Hepatocyte (in vitro differentiated cells): ENCODE data around the gene COL28A1. TPM values are rescaled to one million over a fixed set of nuclear protein-coding genes. Genes with fewer than 3 reads are reported as not detected.
A peak's percentile ranks its signal among the peaks of the same experiment; 100 is the strongest.

Experiments
- DNase-seq: peaks from one replicate; pipeline ENCODE4 v3.0.0-alpha.2; 2016; ENCODE audit warnings: low spot score
- H2AFZ ChIP-seq: fragments of 200-600 bp; sonication (generic); 2 replicates; pipeline ENCODE4 v1.6.0; 2016; ENCODE audit warnings: antibody characterized with exemption, mild to moderate bottlenecking
- H3K27ac ChIP-seq: fragments of 200-600 bp; sonication (generic); 2 replicates; pipeline ENCODE4 v1.5.1; 2016; ENCODE audit warnings: mild to moderate bottlenecking
- H3K27me3 ChIP-seq: fragments of 200-600 bp; sonication (generic); 2 replicates; pipeline ENCODE4 v1.6.1; 2016
- H3K36me3 ChIP-seq: fragments of 200-600 bp; sonication (generic); replicated peaks from 2 replicates; pipeline ENCODE4 v1.5.1; 2016; ENCODE audit warnings: low read depth; ENCODE audit not compliant: insufficient read depth
- H3K4me1 ChIP-seq: fragments of 200-600 bp; sonication (generic); 2 replicates; pipeline ENCODE4 v1.5.1; 2016; ENCODE audit warnings: mild to moderate bottlenecking, moderate library complexity; ENCODE audit not compliant: insufficient read depth
- H3K4me2 ChIP-seq: fragments of 200-600 bp; sonication (generic); 2 replicates; pipeline ENCODE4 v1.6.0; 2016
- H3K4me3 ChIP-seq: fragments of 200-600 bp; sonication (generic); 2 replicates; pipeline ENCODE4 v1.5.1; 2016; ENCODE audit warnings: mild to moderate bottlenecking
- H3K79me2 ChIP-seq: fragments of 200-600 bp; sonication (generic); 2 replicates; pipeline ENCODE4 v1.6.0; 2017; ENCODE audit warnings: mild to moderate bottlenecking
- H3K9me2 ChIP-seq: fragments of 200-600 bp; sonication (generic); replicated peaks from 2 replicates; pipeline ENCODE4 v1.6.0; 2017; ENCODE audit warnings: mild to moderate bottlenecking; ENCODE audit not compliant: insufficient read depth
- H3K9me3 ChIP-seq: fragments of 200-600 bp; sonication (generic); 2 replicates; pipeline ENCODE4 v1.5.1; 2016; ENCODE audit warnings: low read depth, mild to moderate bottlenecking
- H4K20me1 ChIP-seq: fragments of 200-600 bp; sonication (generic); 2 replicates; pipeline ENCODE4 v1.6.0; 2016; ENCODE audit warnings: mild to moderate bottlenecking; ENCODE audit not compliant: insufficient read depth, poor library complexity, severe bottlenecking
- EZH2 ChIP-seq: fragments of 200-600 bp; sonication (generic); IDR thresholded peaks from 2 replicates; pipeline ENCODE4 v1.6.1; 2016; ENCODE audit warnings: antibody characterized with exemption, mild to moderate bottlenecking, borderline replicate concordance
- EZH2phosphoT487 ChIP-seq: fragments of 200-600 bp; sonication (generic); IDR thresholded peaks from one replicate; pipeline ENCODE4 v1.6.1; 2018; ENCODE audit warnings: antibody characterized with exemption, mild to moderate bottlenecking, low read depth, moderate library complexity; ENCODE audit not compliant: unreplicated experiment, severe bottlenecking
- WGBS: methylation state at CpG from one replicate; pipeline ENCODE4 v1.1.6; 2016; ENCODE audit warnings: low lambda C conversion rate; ENCODE audit errors: missing lambda C conversion rate; 5-methylcytosine and 5-hydroxymethylcytosine counted together
- polyA plus RNA-seq: library from polyadenylated mRNA; unstranded; fragments of >200 nt; fragmentation: Nextera tagmentation; extraction: Ambion mirVana; gene quantifications from 2 replicates; pipeline ENCODE4 v1.2.1, GENCODE V29; 2016
- total RNA-seq: library from RNA; depleted of rRNA; stranded (reverse); fragments of >200 nt; gene quantifications from 2 replicates; pipeline ENCODE4 v1.2.3, GENCODE V29; 2014
- TF ChIP-seq, protein P1 (sequence below): fragments of 200-600 bp; sonication (generic); IDR thresholded peaks from 2 replicates; pipeline ENCODE4 v1.5.1; 2016; ENCODE audit warnings: antibody characterized with exemption, mild to moderate bottlenecking; ENCODE audit not compliant: poor library complexity

COL28A1 gene
- total and polyA plus RNA-seq, 2 experiments from 2014 or later = 0.28 to 0.47 TPM

DNA sequence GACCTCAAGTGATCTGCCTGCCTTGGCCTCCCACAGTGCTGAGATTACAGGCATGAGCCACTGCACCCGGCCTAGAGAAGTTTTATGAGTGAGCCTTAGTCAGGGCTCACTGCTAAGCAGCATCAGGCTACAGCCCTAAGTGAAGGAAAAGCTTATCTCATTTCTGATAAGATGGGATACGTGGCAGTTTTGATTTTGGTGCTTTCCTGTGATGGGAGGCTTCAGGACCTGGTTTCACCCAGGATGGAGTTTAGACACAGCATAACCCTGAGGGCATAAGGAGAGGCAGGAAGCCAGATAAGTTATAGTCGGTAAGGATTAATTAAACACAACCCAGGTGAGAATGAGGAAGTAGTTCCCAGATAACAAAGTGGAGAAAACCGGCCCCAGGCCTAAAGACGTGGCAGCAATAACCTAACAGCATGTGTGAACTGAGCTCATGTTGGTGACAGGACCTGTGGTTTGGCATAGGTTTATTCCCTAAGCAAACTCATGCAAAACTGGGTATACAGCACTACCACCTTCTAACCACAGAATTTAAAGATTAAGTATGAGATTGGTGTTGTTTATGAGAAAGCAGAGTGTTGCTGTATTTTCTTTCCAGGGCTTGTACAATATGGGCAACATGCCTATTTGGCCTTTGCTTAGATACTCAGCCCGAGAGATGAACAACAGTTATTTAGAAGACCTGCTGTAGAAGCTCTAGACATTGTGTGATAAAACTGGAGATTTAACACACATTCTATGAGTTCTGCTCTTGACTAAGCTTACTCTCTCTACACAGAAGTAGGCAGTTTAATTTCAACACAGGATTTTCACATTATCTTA is 119.4 kb downstream of the COL28A1 start:
- no peaks in the 10 kb centered on the region for H3K27me3 ChIP-seq
- peak overlapping the region; percentile 66 for H3K27ac ChIP-seq
- no peaks in the 10 kb centered on the region for H3K4me1 ChIP-seq
- H3K36me3 ChIP-seq = no peaks in the 10 kb centered on the region
- H3K4me3 ChIP-seq = no peak overlapping the region
- WGBS = 27% methylated on average over 6 of the region's 6 CpGs
- H3K9me2 ChIP-seq = no peaks in the 10 kb centered on the region
- no peak overlapping the region for H2AFZ ChIP-seq
- DNase-seq = peak; percentile 74
- H3K9me3 ChIP-seq = no peaks in the 10 kb centered on the region
- TF ChIP-seq EZH2phosphoT487 (no peak), EZH2 (no peak)
- TF ChIP-seq, protein P1, sequence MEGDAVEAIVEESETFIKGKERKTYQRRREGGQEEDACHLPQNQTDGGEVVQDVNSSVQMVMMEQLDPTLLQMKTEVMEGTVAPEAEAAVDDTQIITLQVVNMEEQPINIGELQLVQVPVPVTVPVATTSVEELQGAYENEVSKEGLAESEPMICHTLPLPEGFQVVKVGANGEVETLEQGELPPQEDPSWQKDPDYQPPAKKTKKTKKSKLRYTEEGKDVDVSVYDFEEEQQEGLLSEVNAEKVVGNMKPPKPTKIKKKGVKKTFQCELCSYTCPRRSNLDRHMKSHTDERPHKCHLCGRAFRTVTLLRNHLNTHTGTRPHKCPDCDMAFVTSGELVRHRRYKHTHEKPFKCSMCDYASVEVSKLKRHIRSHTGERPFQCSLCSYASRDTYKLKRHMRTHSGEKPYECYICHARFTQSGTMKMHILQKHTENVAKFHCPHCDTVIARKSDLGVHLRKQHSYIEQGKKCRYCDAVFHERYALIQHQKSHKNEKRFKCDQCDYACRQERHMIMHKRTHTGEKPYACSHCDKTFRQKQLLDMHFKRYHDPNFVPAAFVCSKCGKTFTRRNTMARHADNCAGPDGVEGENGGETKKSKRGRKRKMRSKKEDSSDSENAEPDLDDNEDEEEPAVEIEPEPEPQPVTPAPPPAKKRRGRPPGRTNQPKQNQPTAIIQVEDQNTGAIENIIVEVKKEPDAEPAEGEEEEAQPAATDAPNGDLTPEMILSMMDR = no peak
- no peak overlapping the region for H3K4me2 ChIP-seq
- H3K79me2 ChIP-seq = no peaks in the 10 kb centered on the region
- no peaks in the 10 kb centered on the region for H4K20me1 ChIP-seq

DNA sequence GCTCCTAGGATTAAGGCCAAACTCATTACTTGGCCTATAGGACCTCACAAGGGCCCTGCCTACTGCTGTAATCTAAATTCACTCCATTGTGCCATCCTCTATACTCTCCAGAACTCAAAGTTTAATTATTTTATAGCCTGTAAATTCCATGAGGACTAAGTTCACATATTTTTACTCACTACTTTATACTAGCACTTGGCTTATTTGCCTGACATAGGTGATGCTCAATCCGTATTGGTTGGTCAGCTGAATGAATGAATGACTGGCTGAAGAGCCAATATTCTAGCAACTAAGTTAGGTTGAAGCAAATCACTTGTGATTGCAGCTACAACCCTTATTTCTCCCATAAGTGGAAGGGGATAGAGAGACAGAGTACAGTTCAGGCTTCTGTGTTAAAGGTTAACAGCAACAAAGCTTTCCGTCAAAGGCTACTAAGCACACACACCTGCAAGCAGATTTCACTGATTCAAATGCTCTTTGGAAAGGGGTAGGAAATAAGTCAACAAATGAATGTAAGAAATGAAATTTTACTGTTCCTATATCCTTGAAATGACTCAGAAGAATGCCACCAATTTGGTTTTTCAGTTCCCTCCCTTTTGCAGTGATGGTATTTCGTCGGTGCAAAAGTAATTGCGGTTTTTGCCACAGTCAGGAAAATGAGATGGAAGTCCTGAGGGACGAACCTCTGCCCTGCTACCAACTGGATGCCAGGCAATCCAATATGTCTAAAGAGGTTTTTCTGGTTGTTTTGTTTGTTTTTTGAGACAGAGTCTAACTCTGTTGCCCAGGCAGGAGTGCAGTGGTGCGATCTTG is 120.7 kb downstream of the COL28A1 start:
- H3K9me3 ChIP-seq = no peaks in the 10 kb centered on the region
- no peaks in the 10 kb centered on the region for H3K36me3 ChIP-seq
- H2AFZ ChIP-seq = no peak overlapping the region
- peak overlapping the region; percentile 66 for H3K27ac ChIP-seq
- no peaks in the 10 kb centered on the region for H3K79me2 ChIP-seq
- no peaks in the 10 kb centered on the region for H4K20me1 ChIP-seq
- H3K4me1 ChIP-seq = no peaks in the 10 kb centered on the region
- H3K4me2 ChIP-seq = no peak overlapping the region
- no peaks in the 10 kb centered on the region for H3K9me2 ChIP-seq
- WGBS = 92% methylated on average over 7 of the region's 7 CpGs
- no peak for TF ChIP-seq EZH2phosphoT487
- no peak for TF ChIP-seq EZH2
- TF ChIP-seq, protein P1 = no peak
- H3K27me3 ChIP-seq = no peaks in the 10 kb centered on the region
- no peak overlapping the region for H3K4me3 ChIP-seq
- DNase-seq = no peak

DNA sequence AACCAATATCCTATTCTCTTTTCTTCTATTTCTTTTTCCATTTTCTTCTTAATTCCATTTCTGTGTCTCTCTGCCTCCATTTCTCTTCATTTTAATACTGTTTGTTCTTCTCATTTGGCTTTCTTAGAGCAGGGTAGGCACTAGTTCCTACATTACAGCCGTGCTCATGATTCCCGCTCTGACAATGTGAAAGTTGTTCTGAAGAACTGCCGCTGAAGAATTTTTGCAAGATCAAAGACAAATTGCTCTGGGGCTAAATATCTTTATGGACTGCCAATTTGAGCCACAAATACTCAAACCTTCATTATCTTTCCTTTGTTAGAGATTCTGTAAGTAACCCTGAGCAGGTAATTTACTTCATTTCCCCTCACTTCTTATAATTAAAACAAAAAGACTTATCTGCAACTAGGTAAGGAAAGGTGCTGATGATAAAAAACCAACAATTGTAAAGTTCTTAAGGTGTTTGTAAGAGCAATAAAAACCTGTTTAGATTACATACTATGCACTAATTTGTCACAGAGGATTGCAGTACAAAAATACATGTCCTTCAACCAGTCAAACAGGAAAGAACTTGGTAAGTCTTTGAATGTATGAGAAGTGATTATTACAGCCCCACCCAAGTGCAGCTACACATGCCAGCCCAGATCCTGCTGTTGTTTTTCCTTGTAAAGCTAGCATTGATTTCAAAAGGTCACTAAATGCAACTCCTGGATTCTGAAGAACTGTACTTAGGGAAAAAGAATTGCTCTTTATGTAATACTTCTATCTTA is 127.5 kb downstream of the COL28A1 start:
- WGBS = 59% methylated on average over 3 of the region's 3 CpGs
- H3K9me2 ChIP-seq = no peaks in the 10 kb centered on the region
- H2AFZ ChIP-seq = no peak overlapping the region
- peak; percentile 38 for DNase-seq
- H3K27me3 ChIP-seq = no peaks in the 10 kb centered on the region
- H3K4me3 ChIP-seq = no peak overlapping the region
- H3K9me3 ChIP-seq = no peaks in the 10 kb centered on the region
- H3K79me2 ChIP-seq = no peaks in the 10 kb centered on the region
- TF ChIP-seq, protein P1 = no peak
- TF ChIP-seq EZH2 (no peak), EZH2phosphoT487 (no peak)
- H4K20me1 ChIP-seq = no peaks in the 10 kb centered on the region
- peak overlapping the region; percentile 29 for H3K4me2 ChIP-seq
- no peaks in the 10 kb centered on the region for H3K36me3 ChIP-seq
- H3K4me1 ChIP-seq = no peaks in the 10 kb centered on the region
- peak overlapping the region; percentile 29 for H3K27ac ChIP-seq
